Left ventricle myocardium inferior (tissue), 1 donor: ENCODE measurements around the gene RNF145. TPM values are rescaled to one million over a fixed set of nuclear protein-coding genes. Genes with fewer than 3 reads are reported as not detected.

Source experiments
- DNase-seq: peaks from one replicate; pipeline ENCODE4 v3.0.0-alpha.2; 2020
- H3K27ac ChIP-seq: fragments of 200-600 bp; replicated peaks from 2 replicates; pipeline ENCODE4 v1.8.0; 2021
- H3K27me3 ChIP-seq: fragments of 200-600 bp; 2 replicates; pipeline ENCODE4 v1.8.0; 2021; ENCODE audit warnings: low read depth
- H3K36me3 ChIP-seq: fragments of 200-600 bp; 2 replicates; pipeline ENCODE4 v1.8.0; 2021
- H3K4me1 ChIP-seq: fragments of 200-600 bp; 2 replicates; pipeline ENCODE4 v1.8.0; 2021
- H3K4me3 ChIP-seq: fragments of 200-600 bp; 2 replicates; pipeline ENCODE4 v1.8.0; 2021; ENCODE audit warnings: mild to moderate bottlenecking, moderate library complexity
- H3K9me3 ChIP-seq: fragments of 200-600 bp; replicated peaks from 2 replicates; pipeline ENCODE4 v1.8.0; 2021
- intact Hi-C: fragments of 100-400 bp; cut with micrococcal nuclease; formaldehyde crosslinking; loops from one replicate; pipeline ENCODE4 v1.11.0; 2022
- total RNA-seq: library from RNA; stranded (reverse); fragmentation: NEBNext Ultra II Directional; extraction: Animal tissue kit (Norgen Biotek cat#: 25700); gene quantifications from one replicate; pipeline ENCODE4 v1.2.1, GENCODE V29; 2021
- TF ChIP-seq, protein P1 (sequence below): fragments of 200-600 bp; IDR thresholded peaks from 2 replicates; pipeline ENCODE4 v1.8.0; 2021; ENCODE audit warnings: antibody characterized with exemption, mild to moderate bottlenecking, borderline replicate concordance
- donor health status: DM: no; HTN: yes; CAD: no; lungs with severe emphysema.

RNF145 gene
- total RNA-seq, 1 donor from 2014 or later, result 18.0 TPM

DNA sequence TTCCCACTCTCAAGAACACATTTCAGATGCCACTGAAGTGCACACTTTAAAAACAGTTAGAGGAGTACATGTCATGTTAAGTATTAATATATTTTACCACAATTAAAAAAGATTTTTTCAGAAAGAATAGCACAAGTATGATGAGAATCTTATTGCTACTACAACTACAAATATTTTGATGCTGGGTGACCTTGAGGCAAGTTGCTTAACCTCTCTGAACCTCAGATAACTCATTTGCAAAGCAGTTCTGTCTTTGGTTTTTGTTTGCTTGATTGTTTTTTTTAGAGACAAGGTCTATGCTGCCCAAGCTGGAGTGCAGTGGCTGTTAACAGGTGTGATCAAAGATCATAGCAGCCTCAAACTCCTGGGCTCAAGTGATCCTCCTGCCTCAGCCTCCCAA is 95.9 kb downstream of the RNF145 start:
- Histone ChIP-seq H3K27ac (no peak overlapping the region), H3K4me3 (no peak overlapping the region), H3K27me3 (peaks cover 16% of the 10 kb centered on the region), H3K4me1 (peaks cover 7% of the 10 kb centered on the region), H3K9me3 (no peaks in the 10 kb centered on the region), H3K36me3 (no peaks in the 10 kb centered on the region)
- TF ChIP-seq, protein P1, sequence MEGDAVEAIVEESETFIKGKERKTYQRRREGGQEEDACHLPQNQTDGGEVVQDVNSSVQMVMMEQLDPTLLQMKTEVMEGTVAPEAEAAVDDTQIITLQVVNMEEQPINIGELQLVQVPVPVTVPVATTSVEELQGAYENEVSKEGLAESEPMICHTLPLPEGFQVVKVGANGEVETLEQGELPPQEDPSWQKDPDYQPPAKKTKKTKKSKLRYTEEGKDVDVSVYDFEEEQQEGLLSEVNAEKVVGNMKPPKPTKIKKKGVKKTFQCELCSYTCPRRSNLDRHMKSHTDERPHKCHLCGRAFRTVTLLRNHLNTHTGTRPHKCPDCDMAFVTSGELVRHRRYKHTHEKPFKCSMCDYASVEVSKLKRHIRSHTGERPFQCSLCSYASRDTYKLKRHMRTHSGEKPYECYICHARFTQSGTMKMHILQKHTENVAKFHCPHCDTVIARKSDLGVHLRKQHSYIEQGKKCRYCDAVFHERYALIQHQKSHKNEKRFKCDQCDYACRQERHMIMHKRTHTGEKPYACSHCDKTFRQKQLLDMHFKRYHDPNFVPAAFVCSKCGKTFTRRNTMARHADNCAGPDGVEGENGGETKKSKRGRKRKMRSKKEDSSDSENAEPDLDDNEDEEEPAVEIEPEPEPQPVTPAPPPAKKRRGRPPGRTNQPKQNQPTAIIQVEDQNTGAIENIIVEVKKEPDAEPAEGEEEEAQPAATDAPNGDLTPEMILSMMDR, result no peak
- intact Hi-C loops, result no loop called here
- DNase-seq, result no peak

DNA sequence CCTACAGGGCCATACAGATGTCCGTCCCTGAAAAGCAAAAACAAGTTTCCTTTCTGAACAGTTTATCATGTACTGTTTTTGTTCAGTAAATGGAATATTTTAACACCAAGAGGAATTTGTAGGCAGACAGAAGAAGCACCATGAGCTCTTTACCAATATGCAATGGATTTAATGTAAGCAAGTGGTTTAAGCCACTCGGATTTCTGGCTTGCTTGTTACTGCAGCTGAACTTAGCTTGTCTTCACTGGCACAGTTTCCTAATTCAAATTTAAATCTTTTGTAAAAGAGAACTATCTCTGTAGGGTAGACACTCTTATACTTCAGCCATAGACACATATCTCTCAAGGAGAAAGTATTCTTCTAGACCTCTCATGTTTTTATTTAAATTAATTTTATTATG is 96.9 kb downstream of the RNF145 start:
- Histone ChIP-seq H3K4me1 (peaks cover 4% of the 10 kb centered on the region), H3K36me3 (no peaks in the 10 kb centered on the region), H3K4me3 (no peak overlapping the region), H3K9me3 (no peaks in the 10 kb centered on the region), H3K27ac (no peak overlapping the region), H3K27me3 (peaks cover 26% of the 10 kb centered on the region)
- TF ChIP-seq, protein P1, result no peak
- DNase-seq, result no peak
- intact Hi-C loops, result no loop called here

Other genes starting within 250 kb of the RNF145 start
- 10.4 TPM for gene EBF1, start 109.6 kb downstream of the RNF145 start, total RNA-seq
- 15.9 TPM for gene UBLCP1, start 53.7 kb upstream of the RNF145 start, total RNA-seq
- not detected for gene IL12B, start 120.9 kb upstream of the RNF145 start, total RNA-seq